PC-9 (cell line): ENCODE measurements around the gene LINGO1. TPM values are rescaled to one million over a fixed set of nuclear protein-coding genes. Genes with fewer than 3 reads are reported as not detected.

Experiments used
- BruUV-seq: library from RNA; stranded (reverse); fragments of 400-500 nt; replicated peaks from 2 replicates; lab custom pipeline; 2021; lab: Mats Ljungman, UMichigan
- CTCF ChIA-PET: fragments of 300-600 bp; sonication (Branson Sonifier 250); formaldehyde crosslinking; loops from one replicate; lab custom pipeline; 2022; ENCODE audit warnings: antibody characterized with exemption; lab: Charles Lee
- POLR2A ChIA-PET: fragments of 300-600 bp; sonication (Branson Sonifier 250); formaldehyde crosslinking; loops from one replicate; lab custom pipeline; 2022; ENCODE audit warnings: antibody characterized with exemption; ENCODE audit not compliant: unreplicated experiment; lab: Charles Lee
- DNase-seq, 2 experiments: peaks; one replicate each; pipeline versions ENCODE4 v3.0.0 to v3.0.0-alpha.2; 2015 to 2022; ENCODE audit warnings: mixed read lengths in 1 of 2
- H2AFZ ChIP-seq: fragments of 200-600 bp; sonication (generic); 2 replicates; pipeline ENCODE4 v1.8.1; 2017; ENCODE audit warnings: antibody characterized with exemption
- H3F3A ChIP-seq: fragments of 200-600 bp; sonication (generic); 2 replicates; pipeline ENCODE4 v1.8.1; 2017; ENCODE audit warnings: antibody characterized with exemption, mild to moderate bottlenecking, low read depth; ENCODE audit not compliant: insufficient read depth
- H3K27ac ChIP-seq: fragments of 200-600 bp; sonication (generic); 2 replicates; pipeline ENCODE4 v1.6.1; 2016; ENCODE audit warnings: mixed run types
- H3K27me3 ChIP-seq: fragments of 200-600 bp; sonication (generic); 2 replicates; pipeline ENCODE4 v1.6.1; 2016; ENCODE audit warnings: low read depth, mixed run types; ENCODE audit not compliant: insufficient read depth
- H3K36me3 ChIP-seq: fragments of 200-600 bp; sonication (generic); 2 replicates; pipeline ENCODE4 v1.6.1; 2016; ENCODE audit warnings: low read depth, mixed run types
- H3K4me1 ChIP-seq: fragments of 200-600 bp; sonication (generic); replicated peaks from 2 replicates; pipeline ENCODE4 v1.6.1; 2016; ENCODE audit warnings: mixed run types; ENCODE audit not compliant: insufficient read depth
- H3K4me2 ChIP-seq: fragments of 200-600 bp; sonication (generic); 2 replicates; pipeline ENCODE4 v1.6.1; 2017; ENCODE audit warnings: mixed run types
- H3K4me3 ChIP-seq: fragments of 200-600 bp; sonication (generic); 2 replicates; pipeline ENCODE4 v1.6.1; 2016; ENCODE audit warnings: mixed run types
- H3K79me2 ChIP-seq: fragments of 200-600 bp; sonication (generic); 2 replicates; pipeline ENCODE4 v1.6.1; 2017; ENCODE audit warnings: low read depth, mixed run types
- H3K9me2 ChIP-seq: fragments of 200-600 bp; sonication (generic); 2 replicates; pipeline ENCODE4 v1.8.1; 2017; ENCODE audit warnings: mild to moderate bottlenecking; ENCODE audit not compliant: insufficient read depth
- H3K9me3 ChIP-seq: fragments of 200-600 bp; sonication (generic); 2 replicates; pipeline ENCODE4 v1.8.1; 2016; ENCODE audit warnings: low read depth; ENCODE audit not compliant: insufficient read depth
- H4K20me1 ChIP-seq: fragments of 200-600 bp; sonication (generic); 2 replicates; pipeline ENCODE4 v1.8.1; 2017; ENCODE audit not compliant: insufficient read depth
- CTCF ChIP-seq: fragments of 200-600 bp; sonication (generic); conservative IDR thresholded peaks from 2 replicates; pipeline ENCODE4 v1.6.1; 2017; ENCODE audit warnings: mixed run types, antibody characterized with exemption, mild to moderate bottlenecking, moderate library complexity
- EZH2 ChIP-seq: fragments of 200-600 bp; sonication (generic); IDR thresholded peaks from 2 replicates; pipeline ENCODE4 v1.8.0; 2017; ENCODE audit warnings: antibody characterized with exemption, low read depth
- intact Hi-C: fragments of 100-400 bp; cut with micrococcal nuclease; formaldehyde crosslinking; loops from one replicate; pipeline ENCODE4 v1.10.0; 2022; ENCODE audit not compliant: unreplicated experiment
- total RNA-seq: library from RNA; stranded (reverse); gene quantifications from 2 replicates; pipeline ENCODE4 v1.2.3, GENCODE V29; 2021

Gene LINGO1
- total RNA-seq, 1 experiment from 2014 or later, result not detected

DNA sequence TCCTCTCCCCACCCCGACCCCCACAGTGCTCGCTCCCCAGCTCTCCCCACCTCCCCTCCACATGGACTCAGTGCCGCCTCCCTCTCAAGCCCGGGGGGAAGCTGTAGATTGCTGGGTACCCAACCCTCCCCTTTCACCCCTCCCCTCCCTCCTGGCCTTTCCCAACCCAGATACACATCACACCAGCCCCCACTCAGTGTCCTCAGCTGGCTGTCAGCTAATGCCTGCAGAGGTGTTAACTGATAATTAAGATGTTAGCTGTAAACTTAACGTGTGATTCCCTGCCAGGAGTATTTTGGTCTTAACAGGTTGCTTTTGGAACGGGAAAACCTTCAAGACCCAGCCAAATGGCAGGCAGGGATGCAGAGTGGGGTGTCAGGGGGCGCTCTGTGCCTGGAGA lies 39.4 kb upstream of the LINGO1 start:
- intact Hi-C loops, result no loop called here
- no peak overlapping the region for H3K4me3 ChIP-seq
- ChIA-PET CTCF (no interaction called here), POLR2A (no interaction called here)
- H3K79me2 ChIP-seq, result no peaks in the 10 kb centered on the region
- no peak overlapping the region for H2AFZ ChIP-seq
- H3K4me1 ChIP-seq, result no peaks in the 10 kb centered on the region
- H3K27ac ChIP-seq, result no peak overlapping the region
- H3K27me3 ChIP-seq, result peaks cover 99% of the 10 kb centered on the region
- BruUV-seq, result no TSS peak
- H4K20me1 ChIP-seq, result no peaks in the 10 kb centered on the region
- TF ChIP-seq EZH2, result no peak
- no peak for TF ChIP-seq CTCF
- H3K9me3 ChIP-seq, result no peaks in the 10 kb centered on the region
- DNase-seq, result no peak
- no peaks in the 10 kb centered on the region for H3K9me2 ChIP-seq
- H3F3A ChIP-seq, result no peaks in the 10 kb centered on the region
- H3K4me2 ChIP-seq, result no peak overlapping the region
- H3K36me3 ChIP-seq, result no peaks in the 10 kb centered on the region

DNA sequence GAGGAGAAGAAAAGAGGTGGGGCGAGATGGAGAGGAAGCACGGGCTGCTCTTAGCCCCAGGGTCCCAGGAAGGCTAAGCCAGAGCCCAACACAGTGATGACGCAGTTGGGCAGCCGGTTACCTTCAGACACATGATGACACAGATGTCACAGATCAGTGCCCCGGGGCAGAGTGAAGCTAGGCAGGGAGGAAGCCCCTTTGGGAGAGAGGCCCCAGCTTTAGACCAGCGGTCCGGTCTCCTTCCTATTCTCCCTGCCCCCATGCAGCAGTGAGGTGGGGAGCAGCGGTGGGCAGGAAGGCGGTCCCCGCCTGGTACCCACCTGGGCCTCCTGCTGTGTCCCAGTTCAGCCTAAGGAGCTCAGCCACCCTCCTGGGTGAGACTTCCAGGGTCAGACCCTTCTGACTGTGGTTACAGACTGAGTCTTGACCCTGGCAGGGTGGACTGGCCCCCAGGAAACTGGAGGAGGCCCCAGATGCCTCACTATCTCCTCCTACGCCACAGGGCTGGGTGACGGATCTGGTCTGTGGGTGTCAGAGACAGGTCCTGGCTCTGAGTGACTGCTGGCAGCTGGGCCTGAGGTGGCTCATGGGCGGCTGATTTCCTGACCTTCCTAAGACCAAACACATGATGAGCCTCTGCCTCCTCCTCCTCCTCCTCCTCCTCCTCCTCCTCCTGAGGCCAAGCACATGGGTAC lies 38.8 kb upstream of the LINGO1 start:
- H3K9me2 ChIP-seq, result no peaks in the 10 kb centered on the region

GRCh38 chr15:77670558-77671361 lies 38.0 kb upstream of the LINGO1 start:
- Histone ChIP-seq H3K9me3 (no peaks in the 10 kb centered on the region), H2AFZ (no peak overlapping the region), H3K27me3 (peaks cover 99% of the 10 kb centered on the region), H3K9me2 (no peaks in the 10 kb centered on the region), H3K79me2 (no peaks in the 10 kb centered on the region), H3K4me3 (no peak overlapping the region), H3K4me2 (no peak overlapping the region), H3K36me3 (no peaks in the 10 kb centered on the region), H4K20me1 (no peaks in the 10 kb centered on the region), H3F3A (no peaks in the 10 kb centered on the region), H3K27ac (no peak overlapping the region), H3K4me1 (no peaks in the 10 kb centered on the region)
- no peak for DNase-seq
- BruUV-seq, result no TSS peak
- TF ChIP-seq EZH2, result no peak
- TF ChIP-seq CTCF, result no peak
- intact Hi-C loops, result no loop called here
- CTCF ChIA-PET, result no interaction called here
- POLR2A ChIA-PET, result no interaction called here

More for the DNA sequence above, 38.8 kb upstream of the LINGO1 start:
- Histone ChIP-seq H3K36me3 (no peaks in the 10 kb centered on the region), H4K20me1 (no peaks in the 10 kb centered on the region), H3K79me2 (no peaks in the 10 kb centered on the region), H3F3A (no peaks in the 10 kb centered on the region), H3K27me3 (peaks cover 99% of the 10 kb centered on the region), H3K4me2 (no peak overlapping the region), H3K27ac (no peak overlapping the region), H3K4me3 (no peak overlapping the region), H3K9me3 (no peaks in the 10 kb centered on the region), H3K4me1 (no peaks in the 10 kb centered on the region), H2AFZ (no peak overlapping the region)
- no peak for TF ChIP-seq EZH2
- ChIA-PET CTCF (no interaction called here), POLR2A (no interaction called here)
- no TSS peak for BruUV-seq
- intact Hi-C loops, result no loop called here
- no peak for DNase-seq
